Muscle of back (tissue), 11 donors: Measurements from ENCODE around the gene CST3. TPM values are rescaled to one million over a fixed set of nuclear protein-coding genes. Genes with fewer than 3 reads are reported as not detected.
"Not testable (repeated sequence)": the region's sequence is repeated elsewhere in the genome, so short reads cannot be mapped to it uniquely, and the experiment has no call there.

Experiments
- DNase-seq, 3 donors: peaks; one replicate each; pipeline versions ENCODE4 v3.0.0 to v3.0.0-alpha.2; 2013
- polyA plus RNA-seq, 10 donors: library from polyadenylated mRNA; unstranded; fragments of 120-200 nt; gene quantifications; one replicate each; pipeline ENCODE4 v1.2.1, GENCODE V29; 2013; ENCODE audit not compliant: insufficient read length in 10 of 10

Gene CST3
- polyA plus RNA-seq, 10 donors: 80.6 to 155 (median 110) TPM

- no peak for DNase-seq
These were observed 8.0 kb downstream of the CST3 start for GRCh38 chr20:23629542-23630391.

GRCh38 chr20:23629017-23629541, 8.7 kb downstream of the CST3 start:
- no peak for DNase-seq

GRCh38 chr20:23628402-23629016, 9.2 kb downstream of the CST3 start:
- DNase-seq: no peak

GRCh38 chr20:23627501-23627900, 10.3 kb downstream of the CST3 start:
- no peak for DNase-seq

DNA sequence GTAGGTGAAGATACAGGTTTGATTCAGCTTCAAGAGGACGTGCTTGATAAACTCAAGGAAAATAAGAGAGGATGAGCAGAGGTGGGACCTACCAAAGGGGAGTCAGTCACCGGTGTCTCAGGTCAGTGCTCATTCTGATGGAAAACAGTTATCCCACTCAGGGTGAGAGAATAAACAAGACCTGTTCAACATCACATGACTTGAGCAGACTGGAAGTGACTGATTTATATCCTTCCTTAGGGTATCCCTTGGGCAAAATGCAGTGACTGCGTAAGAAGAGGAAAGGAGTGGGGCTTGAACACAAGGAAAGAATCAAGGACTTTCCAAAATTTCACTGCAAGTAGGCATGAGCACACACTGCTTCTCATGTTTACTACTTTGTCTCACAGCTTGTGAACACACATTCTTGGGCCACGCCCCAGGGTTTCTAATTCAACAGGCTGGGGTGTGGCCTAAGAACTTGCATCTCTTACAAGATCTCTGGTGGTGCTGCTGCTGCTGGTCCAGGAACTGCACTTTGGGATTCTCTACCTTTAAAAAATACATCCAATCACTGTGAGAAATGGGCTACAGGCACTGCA, 11.6 kb downstream of the CST3 start:
- no peak for DNase-seq

DNA sequence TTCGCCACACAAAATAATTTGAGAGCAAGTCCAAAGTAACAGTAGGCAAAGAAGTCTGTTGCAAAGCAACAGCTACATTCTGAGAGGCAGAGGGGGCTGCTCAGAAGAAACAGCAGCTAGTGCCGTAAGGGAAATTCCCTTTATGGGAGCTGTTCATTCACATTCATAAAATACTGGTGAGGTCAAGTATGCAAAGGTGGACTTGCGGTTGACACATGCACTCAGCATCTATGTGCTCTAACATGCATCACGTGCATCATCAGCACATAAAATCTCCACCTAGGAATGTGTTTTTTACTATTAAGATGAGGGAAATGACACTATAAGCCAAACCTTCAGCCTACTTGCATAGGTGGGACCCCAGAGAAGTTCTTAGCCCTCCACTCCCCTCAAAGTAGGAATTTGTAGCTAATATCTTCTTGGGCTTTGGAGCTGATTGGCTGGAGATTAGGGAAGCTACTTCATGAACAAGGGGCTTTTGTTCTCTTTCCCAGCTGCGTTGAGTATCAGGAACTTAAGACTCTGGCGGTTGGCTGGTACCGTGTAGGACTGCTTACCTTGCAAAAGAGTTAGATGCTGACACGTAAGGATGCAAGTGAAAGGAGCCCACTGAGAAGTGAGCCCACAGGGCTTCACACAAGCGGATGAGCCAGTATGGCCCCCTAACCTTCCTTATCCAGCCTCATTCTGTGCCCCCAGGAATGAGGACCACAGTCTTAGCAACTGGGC, 12.4 kb downstream of the CST3 start:
- DNase-seq: no peak

GRCh38 chr20:23624324-23624691, 13.4 kb downstream of the CST3 start:
- no peak for DNase-seq

DNA sequence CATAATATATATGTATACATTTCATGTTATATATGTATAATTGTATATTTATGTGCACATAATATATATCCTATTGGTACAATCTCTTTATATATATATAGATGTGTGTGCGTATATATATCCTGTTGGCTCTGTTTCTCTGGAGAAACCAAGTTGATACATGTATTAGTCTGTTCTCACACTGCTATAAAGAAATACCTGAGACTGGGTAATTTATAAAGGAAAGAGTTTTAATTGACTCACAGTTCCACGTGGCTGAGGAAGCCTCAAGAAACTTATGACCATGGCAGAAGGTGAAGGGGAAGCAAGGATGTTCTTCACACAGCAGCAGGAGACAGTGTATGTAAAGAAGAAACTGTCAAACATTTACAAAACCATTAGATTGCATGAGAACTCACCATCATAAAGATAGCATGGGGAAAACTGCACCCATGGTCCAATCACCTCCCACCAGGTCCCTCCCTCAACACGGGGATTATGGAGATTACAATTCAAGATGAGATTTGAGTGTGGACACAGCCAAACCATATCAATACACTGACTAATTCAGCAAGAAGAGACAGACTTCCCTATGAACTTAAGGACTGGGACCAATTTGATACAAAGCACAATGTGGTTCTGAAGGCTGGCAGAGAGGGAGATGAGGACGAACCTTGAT, 14.0 kb downstream of the CST3 start:
- no peak for DNase-seq

DNA sequence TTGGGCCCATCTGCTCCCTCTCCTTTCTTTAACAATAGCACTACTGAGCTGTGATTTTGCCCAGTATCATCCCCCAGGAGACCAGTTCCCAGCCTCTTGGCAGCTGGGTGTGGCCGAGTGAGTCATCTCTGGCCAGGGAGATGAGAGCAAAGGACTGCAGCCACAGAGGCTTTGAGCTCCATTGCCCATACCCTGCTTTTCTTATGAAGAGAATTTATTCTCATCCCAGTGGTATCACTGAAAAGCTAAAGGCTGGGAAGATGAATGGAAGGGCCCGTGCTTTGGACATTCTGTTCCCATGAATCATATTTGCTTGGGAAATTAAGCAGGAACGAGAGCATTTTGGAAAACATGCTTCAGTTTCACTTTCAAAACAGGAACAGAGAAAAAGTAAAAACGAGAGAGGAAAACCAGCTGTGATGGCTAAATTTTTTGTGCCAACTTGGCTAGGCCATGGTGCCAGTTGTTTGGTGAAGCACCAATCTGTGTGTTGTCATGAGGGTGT, 14.9 kb downstream of the CST3 start:
- peak; percentile 36 to 71 (median 59) for DNase-seq

DNA sequence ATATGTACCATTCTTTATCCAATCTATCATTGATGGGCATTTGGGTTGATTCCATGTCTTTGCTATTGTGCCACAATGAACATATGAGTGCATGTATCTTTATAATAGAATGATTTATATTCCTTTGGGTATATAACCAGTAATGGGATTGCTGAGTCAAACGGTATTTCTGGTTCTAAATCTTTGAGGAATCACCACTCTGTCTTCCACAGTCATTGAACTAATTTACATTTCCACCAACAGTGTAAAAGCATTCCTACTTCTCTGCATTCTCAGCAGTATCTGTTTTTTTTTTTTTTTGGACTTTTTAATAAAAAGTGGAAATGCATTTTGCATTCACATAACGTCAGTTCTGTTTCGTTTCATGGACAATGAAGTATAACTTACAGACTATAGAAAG, 15.4 kb downstream of the CST3 start:
- not testable (repeated sequence) for DNase-seq

DNA sequence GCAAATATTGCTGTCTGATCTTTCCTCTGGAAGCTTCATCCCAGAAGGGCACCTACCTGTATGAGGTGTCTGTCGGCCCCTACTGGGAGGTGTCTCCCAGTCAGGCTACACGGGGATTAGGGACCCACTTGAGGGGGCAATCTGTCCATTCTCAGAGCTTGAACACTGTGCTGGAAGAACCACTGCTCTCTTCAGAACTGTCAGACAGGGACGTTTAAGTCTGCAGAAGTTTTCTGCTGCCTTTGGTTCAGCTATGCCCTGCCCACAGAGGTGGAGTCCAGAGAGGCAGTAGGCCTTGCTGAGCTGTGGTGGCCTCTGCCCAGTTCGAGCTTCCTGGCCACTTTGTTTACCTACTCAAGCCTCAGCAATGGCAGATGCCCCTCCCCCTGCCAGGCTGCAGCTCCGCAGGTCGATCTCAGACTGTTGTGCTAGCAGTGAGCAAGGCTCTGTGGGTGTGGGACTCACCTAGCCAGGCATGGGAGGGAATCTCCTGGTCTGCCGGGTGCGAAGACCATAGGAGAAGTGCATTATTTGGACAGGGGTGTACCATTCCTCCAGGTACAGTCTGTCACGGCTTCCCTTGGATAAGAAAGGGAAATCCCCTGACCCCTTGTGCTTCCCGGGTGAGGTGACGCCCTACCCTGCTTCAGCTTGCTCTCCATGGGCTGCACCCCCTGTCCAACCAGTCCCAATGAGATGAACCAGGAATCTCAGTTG, 16.9 kb downstream of the CST3 start:
- not testable (repeated sequence) for DNase-seq

- DNase-seq: peak in 1 of 3 donors; percentile 31
These were observed 23.6 kb downstream of the CST3 start for GRCh38 chr20:23614163-23614562.

DNA sequence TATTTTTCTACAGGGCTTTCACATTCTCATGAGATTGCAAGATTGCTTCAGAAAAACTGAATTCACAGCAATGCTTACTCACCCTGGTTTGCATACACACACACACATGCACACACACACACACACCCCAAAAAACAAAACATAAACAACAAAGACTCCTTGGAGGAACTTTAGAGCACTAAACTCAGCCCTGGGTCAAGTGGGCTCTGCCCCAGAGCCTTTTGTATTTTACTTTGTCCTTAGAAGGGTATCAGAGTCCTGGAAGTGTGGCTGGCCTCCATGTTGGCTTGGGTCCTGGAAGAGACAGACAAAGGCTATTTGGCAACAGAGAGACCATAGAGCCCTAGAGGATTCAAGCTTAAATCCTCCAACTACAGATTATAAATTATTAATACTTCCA, 24.1 kb downstream of the CST3 start:
- DNase-seq: peak in 1 of 3 donors; percentile 64

GRCh38 chr20:23612396-23612795, 25.4 kb downstream of the CST3 start:
- DNase-seq: peak in 1 of 3 donors; percentile 48

DNA sequence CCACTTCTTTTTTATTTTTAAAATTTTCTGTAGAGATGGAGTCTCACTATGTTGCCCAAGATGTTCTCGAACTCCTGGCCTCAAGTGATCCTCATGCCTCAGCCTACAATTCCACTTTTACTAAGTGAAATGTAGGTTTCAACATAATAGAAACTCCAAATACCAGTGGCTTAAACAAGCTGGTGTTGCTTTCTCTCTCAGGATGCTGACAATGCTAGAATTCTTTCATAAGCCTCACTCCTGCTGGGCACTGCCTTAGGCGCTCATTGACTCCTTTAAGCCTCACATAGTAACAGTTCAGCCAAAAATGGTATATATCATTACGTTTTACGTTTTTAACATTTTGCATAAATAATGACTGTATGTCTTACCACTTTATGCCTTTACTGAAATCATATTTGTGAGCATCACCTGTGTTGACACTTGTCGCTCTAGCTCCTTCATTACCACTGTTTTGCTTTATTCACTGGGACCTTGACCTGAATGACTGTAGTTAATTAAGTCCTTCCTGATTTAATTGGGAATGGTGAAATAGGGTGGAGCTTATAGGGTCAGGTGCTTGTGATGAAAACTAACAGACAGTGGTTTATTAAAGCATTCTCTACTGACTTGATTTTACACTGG, 28.2 kb downstream of the CST3 start:
- no peak for DNase-seq

- DNase-seq: no peak
These were observed 29.4 kb downstream of the CST3 start for GRCh38 chr20:23608251-23608846.

DNA sequence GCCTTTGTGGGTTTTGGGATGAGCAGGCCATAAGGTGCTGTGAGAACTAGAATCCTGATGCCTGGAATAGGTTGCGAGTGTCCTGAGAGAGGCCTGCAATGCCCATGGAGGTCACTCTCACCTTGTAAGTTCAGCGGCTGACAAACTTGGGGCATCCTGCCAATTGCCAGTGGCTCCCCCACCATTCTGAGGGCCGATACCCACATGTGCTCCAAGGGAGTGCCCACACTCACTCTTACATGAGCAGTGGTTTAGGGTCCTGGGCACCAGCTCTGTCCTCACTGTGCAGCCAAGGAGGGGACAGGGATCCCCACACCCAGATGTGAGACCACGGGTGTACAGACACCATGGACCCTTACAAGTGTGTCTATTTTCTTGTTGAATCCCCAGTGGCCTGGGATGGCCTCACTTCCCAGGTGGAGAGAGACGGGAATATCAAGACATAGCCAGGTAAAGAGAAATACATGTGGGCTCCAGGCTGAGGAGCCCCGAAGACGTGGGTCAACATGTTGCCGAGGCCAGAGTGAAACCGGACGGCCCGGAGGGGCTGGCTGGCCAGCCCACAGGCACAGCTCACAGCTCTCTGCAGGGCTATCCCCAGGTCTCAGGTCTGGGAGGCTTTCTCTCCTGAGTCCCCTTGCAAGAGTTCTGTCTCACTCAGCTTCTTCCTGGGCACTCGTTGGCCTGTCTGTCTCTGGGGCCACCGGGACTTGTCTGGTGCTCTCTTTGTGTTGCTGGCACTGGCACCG, 30.1 kb downstream of the CST3 start:
- no peak for DNase-seq

DNA sequence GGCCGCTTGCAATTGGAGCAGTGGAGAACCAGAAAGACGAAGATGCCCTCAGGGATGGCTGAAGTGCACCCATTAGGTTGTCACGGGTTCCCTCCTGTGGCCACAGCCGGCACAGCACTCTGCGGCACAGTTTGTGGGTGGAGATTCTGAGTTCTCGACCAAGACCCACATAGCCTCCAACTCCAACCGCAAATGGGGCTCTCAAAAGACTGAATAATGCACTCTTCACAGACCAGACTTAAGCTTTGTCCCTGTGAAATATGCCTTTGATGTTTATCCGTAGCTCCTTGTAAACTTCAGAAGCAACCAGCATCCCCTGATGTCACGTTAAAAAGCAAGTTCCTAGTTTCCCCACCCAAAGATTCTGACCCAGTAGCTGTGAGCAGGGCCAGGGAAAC, 31.1 kb downstream of the CST3 start:
- DNase-seq: peak; percentile 45 to 83 (median 68)
